Neuronal stem cell (in vitro differentiated cells): Measurements from ENCODE around the gene GRM2.

Experiments used
- DNase-seq: peaks from one replicate; pipeline ENCODE4 v3.0.0-alpha.2; 2013; ENCODE audit warnings: low spot score
- H2AFZ ChIP-seq: one replicate; pipeline ENCODE4 v1.6.1; 2013; ENCODE audit warnings: mild to moderate bottlenecking, low read length, inconsistent platforms
- H2AK5ac ChIP-seq: 2 replicates; pipeline ENCODE4 v1.6.1; 2013; ENCODE audit warnings: low read depth, mild to moderate bottlenecking, inconsistent platforms, low read length, moderate library complexity, mixed read lengths
- H2BK120ac ChIP-seq: 2 replicates; pipeline ENCODE4 v1.6.1; 2013; ENCODE audit warnings: low read depth, mild to moderate bottlenecking, inconsistent platforms, low read length, moderate library complexity, mixed read lengths
- H2BK12ac ChIP-seq: one replicate; pipeline ENCODE4 v1.6.1; 2013; ENCODE audit warnings: low read length, inconsistent platforms
- H2BK15ac ChIP-seq: 2 replicates; pipeline ENCODE4 v1.6.1; 2013; ENCODE audit warnings: mild to moderate bottlenecking, low read length, inconsistent platforms, mixed read lengths
- H2BK5ac ChIP-seq: one replicate; pipeline ENCODE4 v1.6.1; 2013; ENCODE audit warnings: inconsistent platforms, mild to moderate bottlenecking, low read length, moderate library complexity
- H3K14ac ChIP-seq: one replicate; pipeline ENCODE4 v1.6.1; 2013; ENCODE audit warnings: low read length, inconsistent platforms
- H3K18ac ChIP-seq: 2 replicates; pipeline ENCODE4 v1.6.1; 2013; ENCODE audit warnings: low read length, inconsistent platforms
- H3K23ac ChIP-seq: 2 replicates; pipeline ENCODE4 v1.6.1; 2013; ENCODE audit warnings: low read depth, mild to moderate bottlenecking, mixed read lengths, low read length, inconsistent platforms; ENCODE audit not compliant: poor library complexity
- H3K27ac ChIP-seq: replicated peaks from 3 replicates; pipeline ENCODE4 v1.5.1; 2013; ENCODE audit warnings: low read length, inconsistent platforms
- H3K27me3 ChIP-seq, 3 experiments: 2 replicates each; pipeline ENCODE4 v1.6.1; 2013; ENCODE audit warnings: low read length in 3 of 3, mild to moderate bottlenecking in 2 of 3, inconsistent platforms in 1 of 3, low read depth in 1 of 3, mixed read lengths in 1 of 3, moderate library complexity in 1 of 3; ENCODE audit not compliant: control insufficient read depth in 3 of 3, insufficient read depth in 3 of 3
- H3K36me3 ChIP-seq, 2 donors: replicated peaks in 1 of 2; 2 replicates each; pipeline ENCODE4 v1.6.1; 2013; ENCODE audit warnings: low read length in 2 of 2; ENCODE audit not compliant: control insufficient read depth in 2 of 2, insufficient read depth in 2 of 2
- H3K4ac ChIP-seq: 2 replicates; pipeline ENCODE4 v1.6.1; 2013; ENCODE audit warnings: inconsistent platforms, mild to moderate bottlenecking, low read length, moderate library complexity
- H3K4me1 ChIP-seq, 2 donors: 1 replicate in 1 of 2; 2 replicates in 1 of 2; pipeline ENCODE4 v1.6.1; 2013; ENCODE audit warnings: low read length in 2 of 2, low read depth in 1 of 2; ENCODE audit not compliant: control insufficient read depth in 2 of 2, insufficient read depth in 1 of 2
- H3K4me2 ChIP-seq: one replicate; pipeline ENCODE4 v1.6.1; 2013; ENCODE audit warnings: mild to moderate bottlenecking, low read length, inconsistent platforms; ENCODE audit not compliant: insufficient read depth, poor library complexity, severe bottlenecking
- H3K4me3 ChIP-seq, 2 donors: 2 replicates each; pipeline ENCODE4 v1.5.1; 2013; ENCODE audit warnings: low read length in 2 of 2, mild to moderate bottlenecking in 2 of 2, inconsistent platforms in 1 of 2, moderate library complexity in 1 of 2
- H3K79me1 ChIP-seq: one replicate; pipeline ENCODE4 v1.6.1; 2013; ENCODE audit warnings: low read depth, mild to moderate bottlenecking, inconsistent platforms, low read length, moderate library complexity
- H3K9ac ChIP-seq: one replicate; pipeline ENCODE4 v1.6.1; 2013; ENCODE audit warnings: mild to moderate bottlenecking, low read depth, low read length, inconsistent platforms; ENCODE audit not compliant: poor library complexity
- H3K9me3 ChIP-seq, 2 donors: replicated peaks in 1 of 2; 2 replicates each; pipeline versions ENCODE3 to v1.6.1; 2013; ENCODE audit warnings: low read length in 2 of 2, mild to moderate bottlenecking in 2 of 2, inconsistent platforms in 1 of 2, low read depth in 1 of 2, mixed read lengths in 1 of 2, moderate library complexity in 1 of 2; ENCODE audit not compliant: control insufficient read depth in 2 of 2, insufficient read depth in 1 of 2
- H4K8ac ChIP-seq: one replicate; pipeline ENCODE4 v1.6.1; 2013; ENCODE audit warnings: low read depth, mild to moderate bottlenecking, inconsistent platforms, low read length, moderate library complexity
- H4K91ac ChIP-seq: one replicate; pipeline ENCODE4 v1.6.1; 2013; ENCODE audit warnings: low read length, low read depth, mild to moderate bottlenecking, inconsistent platforms; ENCODE audit not compliant: poor library complexity
- small RNA-seq: library from polyadenylated mRNA; stranded (forward); fragments of <200 nt; extraction: miRNeasy Mini kit (QIAGEN cat#:217004); gene quantifications from one replicate; pipeline ENCODE3, GENCODE V24; 2013; ENCODE audit not compliant: insufficient read depth

Gene GRM2

DNA sequence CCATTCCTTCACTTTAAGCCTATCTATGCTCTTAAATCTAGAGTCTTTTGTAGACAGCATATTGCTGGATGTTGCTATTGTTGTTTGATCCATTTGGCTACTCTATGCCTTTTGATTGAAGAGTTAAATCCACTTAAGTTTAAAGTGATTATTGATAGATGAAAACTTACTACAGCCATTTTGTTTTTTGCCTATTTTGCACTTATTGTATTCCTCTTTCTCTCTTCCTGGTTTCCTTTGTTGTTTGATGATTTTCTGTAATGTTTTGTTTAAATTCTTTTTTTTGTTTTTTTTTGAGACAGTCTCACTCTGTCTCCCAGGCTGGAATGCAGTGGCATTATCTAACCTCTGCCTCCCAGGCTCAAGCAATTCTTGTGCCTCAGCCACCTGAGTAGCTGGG lies 52.3 kb downstream of the GRM2 start:
- H3K4ac ChIP-seq = no peak overlapping the region
- no peak overlapping the region for H3K4me2 ChIP-seq
- no peak overlapping the region for H3K9ac ChIP-seq
- no peak overlapping the region for H3K14ac ChIP-seq
- H2AK5ac ChIP-seq = no peak overlapping the region
- H4K8ac ChIP-seq = no peak overlapping the region
- H4K91ac ChIP-seq = no peak overlapping the region
- H2BK120ac ChIP-seq = no peak overlapping the region
- H3K23ac ChIP-seq = no peak overlapping the region
- H2BK12ac ChIP-seq = no peak overlapping the region
- H3K27ac ChIP-seq = no peak overlapping the region
- H3K27me3 ChIP-seq = no peaks in the 10 kb centered on the region
- H3K4me3 ChIP-seq = no peak overlapping the region
- H2AFZ ChIP-seq = no peak overlapping the region
- no peaks in the 10 kb centered on the region for H3K4me1 ChIP-seq
- H3K36me3 ChIP-seq = no peaks in the 10 kb centered on the region
- H2BK5ac ChIP-seq = no peak overlapping the region
- no peak for DNase-seq
- peaks cover 0 to 11% of the 10 kb centered on the region in 2 donors for H3K9me3 ChIP-seq
- H3K79me1 ChIP-seq = no peaks in the 10 kb centered on the region
- H3K18ac ChIP-seq = no peak overlapping the region
- no peak overlapping the region for H2BK15ac ChIP-seq

Small RNA genes lying within 50 kb of the gene (small RNA-seq; reads per million reads assigned to genes)
- gene RNA5SP132 = 1,366 reads per million, percentile 99 among the genes with 10 or more reads in this experiment
